Measurements from ENCODE around the gene ASCL5.

The ASCL5 gene

GRCh38 chr1:201083741-201084140 lies 43.2 kb downstream of the ASCL5 start:
- no peak for TF ChIP-seq CTCF (conservative IDR thresholded peaks at IDR 0.05; ENCODE audit: low read length)

GRCh38 chr1:201080135-201080534 lies 46.8 kb downstream of the ASCL5 start:
- no peak for DNase-seq (ENCODE audit: low read depth)
- no peak for TF ChIP-seq CTCF (conservative IDR thresholded peaks at IDR 0.05; ENCODE audit: low read length)
- no peak overlapping the region for H3K4me3 ChIP-seq (ENCODE audit: low read length)

More at GRCh38 chr1:201083741-201084140, 43.2 kb downstream of the ASCL5 start:
- H3K4me3 ChIP-seq (ENCODE audit: low read length), result no peak overlapping the region
- DNase-seq (ENCODE audit: low read depth), result no peak

GRCh38 chr1:201077736-201078135 lies 49.2 kb downstream of the ASCL5 start:
- no peak for TF ChIP-seq CTCF (conservative IDR thresholded peaks at IDR 0.05; ENCODE audit: low read length)
- no peak for DNase-seq (ENCODE audit: low read depth)
- no peak overlapping the region for H3K4me3 ChIP-seq (ENCODE audit: low read length)

- no peak for TF ChIP-seq CTCF (conservative IDR thresholded peaks at IDR 0.05; ENCODE audit: low read length)
- no peak for DNase-seq (ENCODE audit: low read depth)
- H3K4me3 ChIP-seq (ENCODE audit: low read length), result no peak overlapping the region
Measured at GRCh38 chr1:201077116-201077515, 49.9 kb downstream of the ASCL5 start.

- no peak for TF ChIP-seq CTCF (conservative IDR thresholded peaks at IDR 0.05; ENCODE audit: low read length)
- DNase-seq (ENCODE audit: low read depth), result no peak
- no peak overlapping the region for H3K4me3 ChIP-seq (ENCODE audit: low read length)
Measured at GRCh38 chr1:201076092-201076491, 50.9 kb downstream of the ASCL5 start.

GRCh38 chr1:201074018-201074417 lies 53.0 kb downstream of the ASCL5 start:
- H3K4me3 ChIP-seq (ENCODE audit: low read length), result no peak overlapping the region
- no peak for TF ChIP-seq CTCF (conservative IDR thresholded peaks at IDR 0.05; ENCODE audit: low read length)
- DNase-seq (ENCODE audit: low read depth), result no peak

GRCh38 chr1:201072922-201073321 lies 54.1 kb downstream of the ASCL5 start:
- H3K4me3 ChIP-seq (ENCODE audit: low read length), result no peak overlapping the region
- no peak for TF ChIP-seq CTCF (conservative IDR thresholded peaks at IDR 0.05; ENCODE audit: low read length)
- no peak for DNase-seq (ENCODE audit: low read depth)

All from AG10803 (cell line).